ENCODE results near the gene NIT1.

The NIT1 gene

GRCh38 chr1:161153682-161154337, 35.9 kb downstream of the NIT1 start, which contains the start of gene UFC1:
Gene UFC1 (plus strand): TSS chr1:161153978. CDS start chr1:161153998, 20 bp downstream.
- H3K4me3 ChIP-seq (replicated peaks; ENCODE audit: low read depth, low read length) = peak within 1 kb of the TSS; percentile 69
- peak; percentile 75 for DNase-seq (ENCODE audit: extremely low read depth, low read depth)
- no peak for TF ChIP-seq CTCF (IDR thresholded peaks at IDR 0.05; ENCODE audit: low read depth, low read length, missing control alignments)

GRCh38 chr1:161157867-161158266, 40.0 kb downstream of the NIT1 start:
- no peak for DNase-seq (ENCODE audit: extremely low read depth, low read depth)
- no peak for TF ChIP-seq CTCF (IDR thresholded peaks at IDR 0.05; ENCODE audit: low read depth, low read length, missing control alignments)
- no peak overlapping the region for H3K4me3 ChIP-seq (replicated peaks; ENCODE audit: low read depth, low read length)

GRCh38 chr1:161158316-161159010, 40.6 kb downstream of the NIT1 start:
- H3K4me3 ChIP-seq (replicated peaks; ENCODE audit: low read depth, low read length) = peak overlapping the region; percentile 85
- TF ChIP-seq CTCF (IDR thresholded peaks at IDR 0.05; ENCODE audit: low read depth, low read length, missing control alignments) = no peak

GRCh38 chr1:161159087-161159912, 41.4 kb downstream of the NIT1 start, which contains the start of gene USP21:
Gene USP21 (plus strand): TSS chr1:161159500. CDS start chr1:161160641, 1,141 bp downstream.
- H3K4me3 ChIP-seq (replicated peaks; ENCODE audit: low read depth, low read length) = peak within 1 kb of the TSS; percentile 85
- peak; percentile 18 for TF ChIP-seq CTCF (IDR thresholded peaks at IDR 0.05; ENCODE audit: low read depth, low read length, missing control alignments)
- DNase-seq (ENCODE audit: extremely low read depth, low read depth) = peak; percentile 63

More at GRCh38 chr1:161158316-161159010, 40.6 kb downstream of the NIT1 start:
- DNase-seq (ENCODE audit: extremely low read depth, low read depth) = no peak

GRCh38 chr1:161159913-161160243, 42.0 kb downstream of the NIT1 start:
- DNase-seq (ENCODE audit: extremely low read depth, low read depth) = no peak
- TF ChIP-seq CTCF (IDR thresholded peaks at IDR 0.05; ENCODE audit: low read depth, low read length, missing control alignments) = no peak
- H3K4me3 ChIP-seq (replicated peaks; ENCODE audit: low read depth, low read length) = peak overlapping the region; percentile 85

- DNase-seq (ENCODE audit: extremely low read depth, low read depth) = no peak
- no peak for TF ChIP-seq CTCF (IDR thresholded peaks at IDR 0.05; ENCODE audit: low read depth, low read length, missing control alignments)
- no peak overlapping the region for H3K4me3 ChIP-seq (replicated peaks; ENCODE audit: low read depth, low read length)
Observed at GRCh38 chr1:161160671-161161145, 42.8 kb downstream of the NIT1 start.

Measured in HFF-Myc (cell line).